ENCODE measurements around the gene SNX32.

GRCh38 chr11:65854161-65854592 lies 20.4 kb downstream of the SNX32 start:
- no peak for TF ChIP-seq CTCF (IDR thresholded peaks at IDR 0.05)
- TF ChIP-seq ZFX (IDR thresholded peaks at IDR 0.05; ENCODE audit: borderline replicate concordance): no peak
